HG03064 (cell line): ENCODE data around the gene SHLD1.
"Not testable (repeated sequence)": the region's sequence is repeated elsewhere in the genome, so short reads cannot be mapped to it uniquely, and the experiment has no call there.

Experiments
- ATAC-seq: cut with Tn5 transposase; IDR thresholded peaks from one replicate; pipeline ENCODE4 v1.9.1; 2021; ENCODE audit warnings: low read depth; ENCODE audit not compliant: unreplicated experiment

SHLD1 gene

GRCh38 chr20:5734602-5735001 lies 15.6 kb upstream of the SHLD1 start:
- ATAC-seq, result no peak

GRCh38 chr20:5735845-5736510 lies 14.2 kb upstream of the SHLD1 start:
- ATAC-seq, result no peak

- ATAC-seq, result no peak
Measured at GRCh38 chr20:5737619-5737953, 12.6 kb upstream of the SHLD1 start.

GRCh38 chr20:5737966-5738365 lies 12.2 kb upstream of the SHLD1 start:
- ATAC-seq, result no peak

GRCh38 chr20:5740643-5741042 lies 9.6 kb upstream of the SHLD1 start:
- ATAC-seq, result not testable (repeated sequence)

- no peak for ATAC-seq
Measured at GRCh38 chr20:5741089-5741488, 9.1 kb upstream of the SHLD1 start.

GRCh38 chr20:5742041-5742440 lies 8.2 kb upstream of the SHLD1 start:
- no peak for ATAC-seq

GRCh38 chr20:5745416-5746030 lies 4.7 kb upstream of the SHLD1 start:
- ATAC-seq, result no peak

- no peak for ATAC-seq
Measured at GRCh38 chr20:5746064-5746463, 4.1 kb upstream of the SHLD1 start.

GRCh38 chr20:5748246-5748645 lies 2.0 kb upstream of the SHLD1 start:
- ATAC-seq, result no peak

- not testable (repeated sequence) for ATAC-seq
Measured at GRCh38 chr20:5749512-5749951, 669 bp upstream of the SHLD1 start.

- no peak for ATAC-seq
Measured at GRCh38 chr20:5751856-5752255, 1.7 kb downstream of the SHLD1 start.

GRCh38 chr20:5753814-5754213 lies 3.6 kb downstream of the SHLD1 start:
- no peak for ATAC-seq

GRCh38 chr20:5757949-5758348 lies 7.7 kb downstream of the SHLD1 start:
- no peak for ATAC-seq

GRCh38 chr20:5766085-5766764 lies 16.0 kb downstream of the SHLD1 start:
- ATAC-seq, result no peak

- ATAC-seq, result no peak
Measured at GRCh38 chr20:5767493-5768098, 17.4 kb downstream of the SHLD1 start.

GRCh38 chr20:5770231-5770986 lies 20.2 kb downstream of the SHLD1 start:
- no peak for ATAC-seq

- peak; percentile 65 for ATAC-seq
Measured at GRCh38 chr20:5770987-5771318, 20.8 kb downstream of the SHLD1 start.

GRCh38 chr20:5772704-5773103 lies 22.5 kb downstream of the SHLD1 start:
- ATAC-seq, result no peak

- ATAC-seq, result no peak
Measured at GRCh38 chr20:5773589-5773988, 23.4 kb downstream of the SHLD1 start.

GRCh38 chr20:5776077-5776476 lies 25.9 kb downstream of the SHLD1 start:
- no peak for ATAC-seq
